BLaER1 treated with 17β-estradiol and CSF1 and Interleukin-3, amounts not matched to agents 10 nM and 100 nM (cell line): ENCODE measurements around the gene MICAL2.

Experiments
- H3K27ac ChIP-seq, 11 experiments: shearing (Covaris generic); formaldehyde crosslinking; 2 replicates each; pipeline ENCODE4 v1.8.1; 2022
- H3K27me3 ChIP-seq, 11 experiments: shearing (Covaris generic); formaldehyde crosslinking; 2 replicates each; pipeline ENCODE4 v1.8.1; 2022
- H3K36me3 ChIP-seq, 11 experiments: shearing (Covaris generic); formaldehyde crosslinking; 2 replicates each; pipeline ENCODE4 v1.8.1; 2022
- H3K4me1 ChIP-seq, 10 experiments: shearing (Covaris generic); formaldehyde crosslinking; 2 replicates each; pipeline ENCODE4 v1.8.1; 2022
- H3K4me2 ChIP-seq, 11 experiments: shearing (Covaris generic); formaldehyde crosslinking; 2 replicates each; pipeline ENCODE4 v1.8.1; 2022
- H3K4me3 ChIP-seq, 10 experiments: shearing (Covaris generic); formaldehyde crosslinking; 2 replicates each; pipeline ENCODE4 v1.8.1; 2022
- H3K9ac ChIP-seq, 11 experiments: shearing (Covaris generic); formaldehyde crosslinking; 2 replicates each; pipeline ENCODE4 v1.8.1; 2022
- H3K9me3 ChIP-seq, 11 experiments: shearing (Covaris generic); formaldehyde crosslinking; replicated peaks in 1 of 11; 2 replicates each; pipeline ENCODE4 v1.8.1; 2022
- H4K20me1 ChIP-seq, 11 experiments: shearing (Covaris generic); formaldehyde crosslinking; 2 replicates each; pipeline ENCODE4 v1.8.1; 2022
- Cebpa-rat ChIP-seq, 11 experiments: shearing (Covaris generic); IDR thresholded peaks; 2 replicates each; pipeline ENCODE4 v1.8.1; 2022

Gene MICAL2

GRCh38 chr11:12266132-12266531 lies 155.7 kb downstream of the MICAL2 start:
- no peak overlapping the region for H3K4me2 ChIP-seq
- no peak overlapping the region for H3K4me3 ChIP-seq
- peaks cover 0 to 10% (median 4%) of the 10 kb centered on the region in 10 experiments; a peak in 8 of 20 replicates for H3K4me1 ChIP-seq
- no peak overlapping the region for H3K27ac ChIP-seq
- no peak for TF ChIP-seq Cebpa-rat (IDR thresholded peaks at IDR 0.05)
- H3K9ac ChIP-seq, result no peak overlapping the region
- no peaks in the 10 kb centered on the region for H3K9me3 ChIP-seq
- no peaks in the 10 kb centered on the region for H3K27me3 ChIP-seq
- no peaks in the 10 kb centered on the region for H4K20me1 ChIP-seq
- H3K36me3 ChIP-seq, result peaks cover 0 to 31% (median 0%) of the 10 kb centered on the region in 11 experiments; a peak in 3 of 22 replicates

GRCh38 chr11:12266943-12267342 lies 156.6 kb downstream of the MICAL2 start:
- no peaks in the 10 kb centered on the region for H3K27me3 ChIP-seq
- no peaks in the 10 kb centered on the region for H4K20me1 ChIP-seq
- H3K36me3 ChIP-seq, result peaks cover 0 to 24% (median 0%) of the 10 kb centered on the region in 11 experiments; a peak in 3 of 22 replicates
- H3K9me3 ChIP-seq, result no peaks in the 10 kb centered on the region
- no peak overlapping the region for H3K9ac ChIP-seq
- H3K27ac ChIP-seq, result no peak overlapping the region
- H3K4me2 ChIP-seq, result no peak overlapping the region
- no peak overlapping the region for H3K4me3 ChIP-seq
- H3K4me1 ChIP-seq, result peaks cover 0 to 8% (median 3%) of the 10 kb centered on the region in 10 experiments; a peak in 6 of 20 replicates
- no peak for TF ChIP-seq Cebpa-rat (IDR thresholded peaks at IDR 0.05)

GRCh38 chr11:12267921-12268320 lies 157.5 kb downstream of the MICAL2 start:
- no peak overlapping the region for H3K9ac ChIP-seq
- H3K9me3 ChIP-seq, result no peaks in the 10 kb centered on the region
- no peak overlapping the region for H3K4me2 ChIP-seq
- no peak overlapping the region for H3K4me3 ChIP-seq
- peaks cover 0 to 8% (median 3%) of the 10 kb centered on the region in 10 experiments; a peak in 6 of 20 replicates for H3K4me1 ChIP-seq
- H3K36me3 ChIP-seq, result peaks cover 0 to 14% (median 0%) of the 10 kb centered on the region in 11 experiments; a peak in 2 of 22 replicates
- H3K27me3 ChIP-seq, result no peaks in the 10 kb centered on the region
- no peaks in the 10 kb centered on the region for H4K20me1 ChIP-seq
- H3K27ac ChIP-seq, result no peak overlapping the region
- no peak for TF ChIP-seq Cebpa-rat (IDR thresholded peaks at IDR 0.05)

- H3K4me2 ChIP-seq, result 0 out of 22 replicates have a peak overlapping the region, but pooled peaks of 3 of the 11 experiments have one; percentile 1 to 15 (median 7)
- H3K4me1 ChIP-seq, result peaks cover 0 to 8% (median 3%) of the 10 kb centered on the region in 10 experiments; a peak in 6 of 20 replicates
- no peaks in the 10 kb centered on the region for H4K20me1 ChIP-seq
Observed at GRCh38 chr11:12269104-12269441, 158.7 kb downstream of the MICAL2 start.

GRCh38 chr11:12269446-12270214 lies 159.2 kb downstream of the MICAL2 start:
- no peak overlapping the region for H3K9ac ChIP-seq
- TF ChIP-seq Cebpa-rat (IDR thresholded peaks at IDR 0.05), result no peak
- H3K4me2 ChIP-seq, result 0 out of 22 replicates have a peak overlapping the region, but pooled peaks of 2 of the 11 experiments have one; percentile 1 to 7
- no peaks in the 10 kb centered on the region for H3K27me3 ChIP-seq
- no peak overlapping the region for H3K4me3 ChIP-seq
- no peaks in the 10 kb centered on the region for H4K20me1 ChIP-seq
- H3K9me3 ChIP-seq, result no peaks in the 10 kb centered on the region
- no peaks in the 10 kb centered on the region for H3K36me3 ChIP-seq
- H3K4me1 ChIP-seq, result peaks cover 0 to 8% (median 3%) of the 10 kb centered on the region in 10 experiments; a peak in 6 of 20 replicates
- H3K27ac ChIP-seq, result no peak overlapping the region

More at GRCh38 chr11:12269104-12269441, 158.7 kb downstream of the MICAL2 start:
- H3K9me3 ChIP-seq, result no peaks in the 10 kb centered on the region
- no peak overlapping the region for H3K4me3 ChIP-seq
- no peak overlapping the region for H3K27ac ChIP-seq
- no peak for TF ChIP-seq Cebpa-rat (IDR thresholded peaks at IDR 0.05)
- H3K27me3 ChIP-seq, result no peaks in the 10 kb centered on the region
- H3K36me3 ChIP-seq, result peaks cover 0 to 4% (median 0%) of the 10 kb centered on the region in 11 experiments; a peak in 1 of 22 replicates
- H3K9ac ChIP-seq, result no peak overlapping the region

GRCh38 chr11:12270215-12270797 lies 159.9 kb downstream of the MICAL2 start:
- no peak for TF ChIP-seq Cebpa-rat (IDR thresholded peaks at IDR 0.05)
- Histone ChIP-seq H3K4me2 (no peak overlapping the region), H3K9ac (no peak overlapping the region), H3K27ac (no peak overlapping the region), H3K36me3 (no peaks in the 10 kb centered on the region), H3K27me3 (no peaks in the 10 kb centered on the region), H3K4me3 (no peak overlapping the region), H3K9me3 (no peaks in the 10 kb centered on the region), H3K4me1 (peaks cover 0 to 8% (median 3%) of the 10 kb centered on the region in 10 experiments; a peak in 6 of 20 replicates), H4K20me1 (no peaks in the 10 kb centered on the region)

- no peak for TF ChIP-seq Cebpa-rat (IDR thresholded peaks at IDR 0.05)
- Histone ChIP-seq H3K36me3 (no peaks in the 10 kb centered on the region), H3K27me3 (no peaks in the 10 kb centered on the region), H3K27ac (no peak overlapping the region), H3K4me1 (peaks cover 0 to 8% (median 3%) of the 10 kb centered on the region in 10 experiments; a peak in 6 of 20 replicates), H3K4me3 (no peak overlapping the region), H3K9ac (no peak overlapping the region), H3K9me3 (no peaks in the 10 kb centered on the region), H3K4me2 (no peak overlapping the region), H4K20me1 (no peaks in the 10 kb centered on the region)
Observed at GRCh38 chr11:12270817-12271216, 160.4 kb downstream of the MICAL2 start.

GRCh38 chr11:12271241-12271640 lies 160.9 kb downstream of the MICAL2 start:
- Histone ChIP-seq H3K36me3 (no peaks in the 10 kb centered on the region), H3K9ac (no peak overlapping the region), H3K9me3 (no peaks in the 10 kb centered on the region), H3K27me3 (no peaks in the 10 kb centered on the region), H3K4me2 (no peak overlapping the region), H3K4me1 (peaks cover 0 to 8% (median 3%) of the 10 kb centered on the region in 10 experiments; a peak in 6 of 20 replicates), H3K27ac (no peak overlapping the region), H4K20me1 (no peaks in the 10 kb centered on the region), H3K4me3 (no peak overlapping the region)
- TF ChIP-seq Cebpa-rat (IDR thresholded peaks at IDR 0.05), result no peak

- H3K9ac ChIP-seq, result no peak overlapping the region
- H3K4me2 ChIP-seq, result no peak overlapping the region
- no peaks in the 10 kb centered on the region for H3K36me3 ChIP-seq
- no peaks in the 10 kb centered on the region for H4K20me1 ChIP-seq
- TF ChIP-seq Cebpa-rat (IDR thresholded peaks at IDR 0.05), result no peak
- no peak overlapping the region for H3K4me3 ChIP-seq
- no peaks in the 10 kb centered on the region for H3K9me3 ChIP-seq
- H3K27me3 ChIP-seq, result no peaks in the 10 kb centered on the region
- no peak overlapping the region for H3K27ac ChIP-seq
- H3K4me1 ChIP-seq, result peaks cover 0 to 11% (median 3%) of the 10 kb centered on the region in 10 experiments; a peak in 7 of 20 replicates
Observed at GRCh38 chr11:12271826-12272366, 161.5 kb downstream of the MICAL2 start.
